Fibroblast of lung (primary cell): ENCODE results near the gene CGB2. TPM values are rescaled to one million over a fixed set of nuclear protein-coding genes. Genes with fewer than 3 reads are reported as not detected.

Source experiments
- DNase-seq, 2 donors: peaks; one replicate each; pipeline versions ENCODE4 v3.0.0 to v3.0.0-alpha.2; 2010; ENCODE audit warnings: low read depth in 2 of 2
- H2AFZ ChIP-seq: 2 replicates; pipeline ENCODE4 v1.5.1; 2012; ENCODE audit warnings: low read length, control low read depth, inconsistent platforms
- H3K27ac ChIP-seq: 2 replicates; pipeline ENCODE4 v1.5.1; 2011; ENCODE audit warnings: low read length, control low read depth; ENCODE audit not compliant: insufficient read depth
- H3K27me3 ChIP-seq: 2 replicates; pipeline ENCODE4 v1.5.1; 2011; ENCODE audit warnings: mild to moderate bottlenecking, low read length; ENCODE audit not compliant: control insufficient read depth, insufficient read depth
- H3K36me3 ChIP-seq: 2 replicates; pipeline ENCODE4 v1.5.1; 2011; ENCODE audit warnings: low read length; ENCODE audit not compliant: control insufficient read depth, insufficient read depth
- H3K4me1 ChIP-seq: 2 replicates; pipeline ENCODE4 v1.5.1; 2011; ENCODE audit warnings: low read length; ENCODE audit not compliant: control insufficient read depth, insufficient read depth; ENCODE audit errors: extremely low read depth
- H3K4me2 ChIP-seq: 2 replicates; pipeline ENCODE4 v1.5.1; 2011; ENCODE audit warnings: low read length, control low read depth; ENCODE audit not compliant: insufficient read depth; ENCODE audit errors: extremely low read depth
- H3K4me3 ChIP-seq, 4 experiments: fragments of 200-600 bp in 1 of 4; sonication (generic) in 1 of 4; replicated peaks in 1 of 4; 2 replicates each; pipeline ENCODE4 v1.5.1; 2011 to 2016; ENCODE audit warnings: low read length in 4 of 4, low read depth in 3 of 4, mild to moderate bottlenecking in 3 of 4, control low read depth in 2 of 4, inconsistent platforms in 1 of 4, mixed read lengths in 1 of 4; ENCODE audit not compliant: insufficient read depth in 1 of 4; ENCODE audit errors: control extremely low read depth in 1 of 4
- H3K79me2 ChIP-seq: 2 replicates; pipeline ENCODE4 v1.5.1; 2012; ENCODE audit warnings: mild to moderate bottlenecking, low read length, inconsistent platforms; ENCODE audit not compliant: control insufficient read depth, insufficient read depth
- H3K9ac ChIP-seq: 2 replicates; pipeline ENCODE4 v1.5.1; 2011; ENCODE audit warnings: mild to moderate bottlenecking, low read length, control low read depth; ENCODE audit not compliant: insufficient read depth
- H3K9me3 ChIP-seq: 2 replicates; pipeline ENCODE4 v1.5.1; 2012; ENCODE audit warnings: low read depth, low read length; ENCODE audit not compliant: control insufficient read depth, insufficient read depth
- H4K20me1 ChIP-seq: 2 replicates; pipeline ENCODE4 v1.5.1; 2011; ENCODE audit warnings: low read length; ENCODE audit not compliant: control insufficient read depth, insufficient read depth; ENCODE audit errors: extremely low read depth
- CTCF ChIP-seq, 2 donors: IDR thresholded peaks in 1 of 2; conservative IDR thresholded peaks in 1 of 2; 1 replicate in 1 of 2; 2 replicates in 1 of 2; pipeline ENCODE4 v1.5.1; 2011 to 2012; ENCODE audit warnings: low read length in 2 of 2, control low read depth in 1 of 2, inconsistent platforms in 1 of 2, low read depth in 1 of 2, mild to moderate bottlenecking in 1 of 2
- EZH2 ChIP-seq: IDR thresholded peaks from 2 replicates; pipeline ENCODE4 v1.5.1; 2012; ENCODE audit warnings: low read length, control low read depth, mild to moderate bottlenecking; ENCODE audit errors: missing control alignments
- polyA plus RNA-seq, 2 donors: library from polyadenylated mRNA; depleted of rRNA in 1 of 2; stranded (reverse) in 1 of 2; unstranded in 1 of 2; fragments of >200 nt; gene quantifications; 2 replicates each; pipeline ENCODE4 v1.2.1, GENCODE V29; 2011 to 2012; ENCODE audit warnings: missing spikeins in 1 of 2
- total RNA-seq: library from RNA; depleted of rRNA; stranded (reverse); fragments of >200 nt; gene quantifications from 2 replicates; pipeline ENCODE4 v1.2.1, GENCODE V29; 2014

CGB2 gene
- total and polyA plus RNA-seq, 2 donors (not counting 1 experiment from before 2014, with no cell fraction given) = not detected

GRCh38 chr19:49061000-49061399 is 29.3 kb downstream of the CGB2 start:
- no peaks in the 10 kb centered on the region for H3K79me2 ChIP-seq

GRCh38 chr19:49061445-49061844 is 29.8 kb downstream of the CGB2 start:
- no peak for DNase-seq
- TF ChIP-seq EZH2 = no peak
- no peak for TF ChIP-seq CTCF (conservative IDR thresholded peaks at IDR 0.05 in 1 of 2, IDR thresholded peaks at IDR 0.05 in 1 of 2; ENCODE audit: low read depth in 1 of 2, low read length in 2 of 2)
- no peaks in the 10 kb centered on the region for H3K79me2 ChIP-seq
- H3K4me3 ChIP-seq = no peak overlapping the region
- no peak overlapping the region for H3K9ac ChIP-seq
- no peak overlapping the region for H2AFZ ChIP-seq
- H3K4me1 ChIP-seq = peaks cover 2% of the 10 kb centered on the region
- peaks cover 20% of the 10 kb centered on the region for H3K27me3 ChIP-seq
- no peaks in the 10 kb centered on the region for H4K20me1 ChIP-seq
- H3K4me2 ChIP-seq = no peak overlapping the region
- H3K9me3 ChIP-seq = no peaks in the 10 kb centered on the region
- H3K36me3 ChIP-seq = no peaks in the 10 kb centered on the region
- no peak overlapping the region for H3K27ac ChIP-seq

More at GRCh38 chr19:49061000-49061399, 29.3 kb downstream of the CGB2 start:
- H3K27me3 ChIP-seq = peaks cover 16% of the 10 kb centered on the region
- DNase-seq = no peak
- peaks cover 2% of the 10 kb centered on the region for H3K4me1 ChIP-seq
- no peak overlapping the region for H2AFZ ChIP-seq
- TF ChIP-seq EZH2 (no peak), CTCF (conservative IDR thresholded peaks at IDR 0.05 in 1 of 2, IDR thresholded peaks at IDR 0.05 in 1 of 2; ENCODE audit: low read depth in 1 of 2, low read length in 2 of 2) (no peak)
- H3K36me3 ChIP-seq = no peaks in the 10 kb centered on the region
- no peaks in the 10 kb centered on the region for H4K20me1 ChIP-seq
- H3K9ac ChIP-seq = no peak overlapping the region
- H3K27ac ChIP-seq = no peak overlapping the region
- H3K4me3 ChIP-seq = no peak overlapping the region
- H3K4me2 ChIP-seq = no peak overlapping the region
- no peaks in the 10 kb centered on the region for H3K9me3 ChIP-seq

GRCh38 chr19:49064029-49064629 is 32.4 kb downstream of the CGB2 start:
- no peak overlapping the region for H3K9ac ChIP-seq
- no peak overlapping the region for H2AFZ ChIP-seq
- no peak overlapping the region for H3K4me3 ChIP-seq
- TF ChIP-seq EZH2 = no peak
- no peak for TF ChIP-seq CTCF (conservative IDR thresholded peaks at IDR 0.05 in 1 of 2, IDR thresholded peaks at IDR 0.05 in 1 of 2; ENCODE audit: low read depth in 1 of 2, low read length in 2 of 2)
- H3K4me1 ChIP-seq = no peaks in the 10 kb centered on the region
- H3K79me2 ChIP-seq = no peaks in the 10 kb centered on the region
- H3K27ac ChIP-seq = no peak overlapping the region
- H4K20me1 ChIP-seq = no peaks in the 10 kb centered on the region
- peaks cover 29% of the 10 kb centered on the region for H3K27me3 ChIP-seq
- H3K36me3 ChIP-seq = no peaks in the 10 kb centered on the region
- no peak overlapping the region for H3K4me2 ChIP-seq
- no peaks in the 10 kb centered on the region for H3K9me3 ChIP-seq
- DNase-seq = no peak
